Heart left ventricle (tissue), 16 donors: ENCODE measurements around the gene TRIM46. TPM values are rescaled to one million over a fixed set of nuclear protein-coding genes. Genes with fewer than 3 reads are reported as not detected.
A peak's percentile ranks its signal among the peaks of the same experiment; 100 is the strongest.

ENCODE experiments used
- ATAC-seq, 4 donors: fragments of 200-7000 bp; cut with Tn5 transposase; one replicate each; pipeline ENCODE4 v1.9.1; 2020 to 2022; ENCODE audit warnings: moderate library complexity in 4 of 4, mild to moderate bottlenecking in 3 of 4, moderate number of reproducible peaks in 1 of 4
- DNase-seq, 5 donors: peaks; one replicate each; pipeline ENCODE4 v3.0.0-alpha.2; 2020
- H3K27ac ChIP-seq, 12 donors: fragments of 200-600 bp; sonication (generic) in 4 of 12; one replicate each; pipeline versions ENCODE4 v1.5.0 to v1.8.0; 2016 to 2022; ENCODE audit warnings: mild to moderate bottlenecking in 2 of 12
- H3K27me3 ChIP-seq, 9 donors: fragments of 200-600 bp; sonication (generic) in 2 of 9; one replicate each; pipeline versions ENCODE4 v1.5.1 to v1.8.0; 2016 to 2022; ENCODE audit warnings: mild to moderate bottlenecking in 3 of 9
- H3K36me3 ChIP-seq, 9 donors: fragments of 200-600 bp; sonication (generic) in 2 of 9; one replicate each; pipeline versions ENCODE4 v1.5.0 to v1.8.0; 2018 to 2022; ENCODE audit warnings: mild to moderate bottlenecking in 2 of 9
- H3K4me1 ChIP-seq, 12 donors: fragments of 200-600 bp; sonication (generic) in 4 of 12; one replicate each; pipeline versions ENCODE4 v1.5.0 to v1.8.0; 2016 to 2022; ENCODE audit warnings: mild to moderate bottlenecking in 3 of 12
- H3K4me3 ChIP-seq, 12 donors: fragments of 200-600 bp; sonication (generic) in 4 of 12; one replicate each; pipeline versions ENCODE4 v1.5.0 to v1.8.0; 2017 to 2022; ENCODE audit warnings: mild to moderate bottlenecking in 9 of 12, moderate library complexity in 4 of 12
- H3K9me3 ChIP-seq, 12 donors: fragments of 200-600 bp; sonication (generic) in 4 of 12; one replicate each; pipeline versions ENCODE4 v1.5.0 to v1.8.0; 2016 to 2022; ENCODE audit warnings: mild to moderate bottlenecking in 1 of 12
- CTCF ChIP-seq, 12 donors: fragments of 200-600 bp; sonication (generic) in 4 of 12; IDR thresholded peaks; one replicate each; pipeline versions ENCODE4 v1.5.0 to v1.8.0; 2018 to 2022; ENCODE audit warnings: antibody characterized with exemption in 12 of 12, mild to moderate bottlenecking in 5 of 12
- POLR2A ChIP-seq, 2 donors: fragments of 450-650 bp; IDR thresholded peaks; one replicate each; pipeline ENCODE4 v1.6.1; 2017; ENCODE audit warnings: antibody characterized with exemption in 2 of 2, mild to moderate bottlenecking in 2 of 2, moderate library complexity in 2 of 2
- WGBS, 4 donors: extraction: QIAGEN DNeasy Blood & Tissue Kit in 2 of 4; methylation state at CpG; one replicate each; pipeline versions ENCODE4 v1.1.5 to v1.1.7; 2013 to 2018; 5-methylcytosine and 5-hydroxymethylcytosine counted together
- intact Hi-C, 10 donors: fragments of 100-400 bp; cut with DNase I; formaldehyde crosslinking; loops; one replicate each; pipeline versions ENCODE4 v1.11.1 to v1.14.2; 2022
- polyA plus RNA-seq, 2 donors: library from polyadenylated mRNA; stranded (reverse); fragments of 200-250 nt; gene quantifications; one replicate each; pipeline ENCODE4 v1.2.3, GENCODE V29; 2013
- total RNA-seq, 9 donors: library from RNA; depleted of rRNA in 2 of 9; stranded (reverse); fragments of >200 nt in 2 of 9; fragmentation: NEBNext Ultra II Directional in 3 of 9; extraction: Animal tissue kit (Norgen Biotek cat#: 25700) in 3 of 9; gene quantifications; one replicate each; pipeline versions ENCODE4 v1.1.0 to v1.2.4, GENCODE V29; 2016 to 2023
- donor health status: ischemic (EF 13 %, LVEDD 7.1; RV severe dilation, severe dysfunction).
- donor health status: healthy with polysubstance abuse.
- donor health status: DM: no; HTN: yes; CAD: no.
- donor health status: DM: no; HTN: no; CAD: no.
- donor health status: ischemic (EF 25% LVEDD 6.9; RV normal size, moderate dysfunction).
- donor health status: ischemic (EF 25% LVEDD 5.7; RV mildly dilated, moderate dysfunction).
- donor health status: healthy.
- donor health status: DM: yes; HTN: yes; CAD: no.
- donor health status: ischemic (EF 35%, LVEDD 5.7; RV mildly dilated, moderate dysfunction).
- donor health status: nonischemic (EF 11% LVEDD 7.7; RV severe dilation, severe dysfunction).
- donor health status: DM: yes; HTN: yes; CAD: no.
- donor health status: PGD.
- donor health status: ischemic (EF 29% LVEDD 5.4; RV normal size, mild dysfunction).
- donor health status: nonischemic (EF 23%, LVEDD 6.1; RV moderate dilation, normal function).

The TRIM46 gene
- total and polyA plus RNA-seq, 11 donors = 0.04 to 0.41 (median 0.12) TPM; not detected in 5

GRCh38 chr1:155182052-155182550, 8.5 kb downstream of the TRIM46 start:
- WGBS, 4 donors = 86 to 90% (median 88%) methylated on average over 7 of the region's 7 CpGs
- no peak overlapping the region for H3K27ac ChIP-seq
- ATAC-seq (no peak), DNase-seq (no peak)
- H3K27me3 ChIP-seq = no peaks in the 10 kb centered on the region
- H3K4me3 ChIP-seq = no peak overlapping the region
- TF ChIP-seq POLR2A (IDR thresholded peaks at IDR 0.05) (no peak), CTCF (IDR thresholded peaks at IDR 0.05) (no peak)
- intact Hi-C loops = no loop called here
- no peaks in the 10 kb centered on the region for H3K36me3 ChIP-seq
- no peaks in the 10 kb centered on the region for H3K9me3 ChIP-seq
- peaks cover 0 to 15% (median 8%) of the 10 kb centered on the region in 12 donors for H3K4me1 ChIP-seq

GRCh38 chr1:155183775-155184221, 10.1 kb downstream of the TRIM46 start:
- Histone ChIP-seq H3K4me1 (peaks cover 0 to 14% (median 8%) of the 10 kb centered on the region in 12 donors), H3K9me3 (no peaks in the 10 kb centered on the region), H3K27me3 (no peaks in the 10 kb centered on the region), H3K27ac (no peak overlapping the region), H3K4me3 (no peak overlapping the region), H3K36me3 (no peaks in the 10 kb centered on the region)
- TF ChIP-seq CTCF (IDR thresholded peaks at IDR 0.05) = no peak
- no peak for TF ChIP-seq POLR2A (IDR thresholded peaks at IDR 0.05)
- 88 to 93% (median 91%) methylated on average over 18 to 20 of the region's 20 CpGs for WGBS, 4 donors
- no peak for ATAC-seq
- intact Hi-C loops = no loop called here
- peak in 2 of 5 donors; percentile 21 to 31 for DNase-seq

- DNase-seq (peak in 2 of 5 donors; percentile 12 to 38), ATAC-seq (no peak)
- TF ChIP-seq CTCF (IDR thresholded peaks at IDR 0.05) (no peak), POLR2A (IDR thresholded peaks at IDR 0.05) (no peak)
- WGBS, 4 donors = 85 to 95% (median 93%) methylated on average over 4 of the region's 4 CpGs
- Histone ChIP-seq H3K4me3 (no peak overlapping the region), H3K36me3 (no peaks in the 10 kb centered on the region), H3K4me1 (peaks cover 0 to 14% (median 8%) of the 10 kb centered on the region in 12 donors), H3K27me3 (no peaks in the 10 kb centered on the region), H3K27ac (peak overlapping the region in 4 of 12 donors; percentile 23 to 68 (median 64)), H3K9me3 (no peaks in the 10 kb centered on the region)
- intact Hi-C loops = no loop called here
These were observed 10.7 kb downstream of the TRIM46 start for GRCh38 chr1:155184351-155184811.

- Histone ChIP-seq H3K9me3 (no peaks in the 10 kb centered on the region), H3K27me3 (no peaks in the 10 kb centered on the region), H3K4me3 (no peak overlapping the region), H3K36me3 (no peaks in the 10 kb centered on the region), H3K4me1 (peaks cover 0 to 14% (median 8%) of the 10 kb centered on the region in 12 donors), H3K27ac (peak overlapping the region in 10 of 12 donors; percentile 23 to 73 (median 61))
- intact Hi-C loops = no loop called here
- TF ChIP-seq POLR2A (IDR thresholded peaks at IDR 0.05) (no peak), CTCF (IDR thresholded peaks at IDR 0.05) (no peak)
- 42 to 54% (median 46%) methylated on average over 15 to 21 of the region's 21 CpGs for WGBS, 4 donors
- ATAC-seq (peak; percentile 60 to 81 (median 73)), DNase-seq (peak in 3 of 5 donors; percentile 54 to 74 (median 73))
These were observed 11.5 kb downstream of the TRIM46 start for GRCh38 chr1:155184835-155185782.
